Thyroid gland (tissue), 4 donors: ENCODE data around the gene EP400. TPM values are rescaled to one million over a fixed set of nuclear protein-coding genes. Genes with fewer than 3 reads are reported as not detected.

Source experiments
- DNase-seq, 2 donors: peaks; one replicate each; pipeline ENCODE4 v3.0.0-alpha.2; 2019
- H3K27ac ChIP-seq, 3 donors: fragments of 200-600 bp; sonication (generic); 1 replicate in 2 of 3; 2 replicates in 1 of 3; pipeline ENCODE4 v1.5.1; 2016 to 2019; ENCODE audit warnings: mild to moderate bottlenecking in 1 of 3, moderate library complexity in 1 of 3
- H3K27me3 ChIP-seq: fragments of 200-600 bp; sonication (generic); one replicate; pipeline ENCODE4 v1.5.1; 2019
- H3K36me3 ChIP-seq, 2 donors: fragments of 200-600 bp; sonication (generic); one replicate each; pipeline ENCODE4 v1.5.1; 2016 to 2019
- H3K4me1 ChIP-seq, 2 donors: fragments of 200-600 bp; sonication (generic); one replicate each; pipeline ENCODE4 v1.5.1; 2017 to 2019
- H3K4me3 ChIP-seq, 3 donors: fragments of 200-600 bp; sonication (generic); replicated peaks in 1 of 3; 1 replicate in 2 of 3; 2 replicates in 1 of 3; pipeline ENCODE4 v1.5.1; 2016; ENCODE audit warnings: mild to moderate bottlenecking in 1 of 3
- H3K9me3 ChIP-seq: fragments of 200-600 bp; sonication (generic); one replicate; pipeline ENCODE4 v1.5.1; 2017
- POLR2A ChIP-seq, 2 donors: fragments of 450-650 bp; IDR thresholded peaks; one replicate each; pipeline ENCODE4 v1.6.1; 2017; ENCODE audit warnings: antibody characterized with exemption in 2 of 2, mild to moderate bottlenecking in 2 of 2, moderate library complexity in 1 of 2
- WGBS, 2 donors: methylation state at CpG; one replicate each; pipeline ENCODE4 v1.1.5; 2017; 5-methylcytosine and 5-hydroxymethylcytosine counted together
- intact Hi-C: fragments of 100-400 bp; cut with DNase I; formaldehyde crosslinking; loops from one replicate; pipeline ENCODE4 v1.15.1; 2023
- total RNA-seq, 4 donors: library from RNA; depleted of rRNA; stranded (reverse); fragments of >200 nt; gene quantifications; one replicate each; pipeline ENCODE4 v1.2.3, GENCODE V29; 2016
- TF ChIP-seq, protein P1 (sequence below), 6 experiments: fragments of 200-600 bp in 3 of 6; fragments of 450-650 bp in 3 of 6; sonication (generic) in 3 of 6; IDR thresholded peaks; one replicate each; pipeline ENCODE4 v1.5.1; 2016 to 2019; ENCODE audit warnings: antibody characterized with exemption in 6 of 6, mild to moderate bottlenecking in 2 of 6, inconsistent platforms in 1 of 6, moderate library complexity in 1 of 6

The EP400 gene
- total RNA-seq, 4 donors from 2014 or later: 22.1 to 51.8 (median 25.4) TPM

GRCh38 chr12:131933387-131933786 lies 16.4 kb upstream of the EP400 start:
- TF ChIP-seq, protein P1, sequence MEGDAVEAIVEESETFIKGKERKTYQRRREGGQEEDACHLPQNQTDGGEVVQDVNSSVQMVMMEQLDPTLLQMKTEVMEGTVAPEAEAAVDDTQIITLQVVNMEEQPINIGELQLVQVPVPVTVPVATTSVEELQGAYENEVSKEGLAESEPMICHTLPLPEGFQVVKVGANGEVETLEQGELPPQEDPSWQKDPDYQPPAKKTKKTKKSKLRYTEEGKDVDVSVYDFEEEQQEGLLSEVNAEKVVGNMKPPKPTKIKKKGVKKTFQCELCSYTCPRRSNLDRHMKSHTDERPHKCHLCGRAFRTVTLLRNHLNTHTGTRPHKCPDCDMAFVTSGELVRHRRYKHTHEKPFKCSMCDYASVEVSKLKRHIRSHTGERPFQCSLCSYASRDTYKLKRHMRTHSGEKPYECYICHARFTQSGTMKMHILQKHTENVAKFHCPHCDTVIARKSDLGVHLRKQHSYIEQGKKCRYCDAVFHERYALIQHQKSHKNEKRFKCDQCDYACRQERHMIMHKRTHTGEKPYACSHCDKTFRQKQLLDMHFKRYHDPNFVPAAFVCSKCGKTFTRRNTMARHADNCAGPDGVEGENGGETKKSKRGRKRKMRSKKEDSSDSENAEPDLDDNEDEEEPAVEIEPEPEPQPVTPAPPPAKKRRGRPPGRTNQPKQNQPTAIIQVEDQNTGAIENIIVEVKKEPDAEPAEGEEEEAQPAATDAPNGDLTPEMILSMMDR (IDR thresholded peaks at IDR 0.05): no peak
- no peak for TF ChIP-seq POLR2A (IDR thresholded peaks at IDR 0.05)
- Histone ChIP-seq H3K9me3 (no peaks in the 10 kb centered on the region), H3K4me3 (no peak overlapping the region), H3K36me3 (peaks cover 23 to 27% of the 10 kb centered on the region in 2 donors), H3K27me3 (no peaks in the 10 kb centered on the region), H3K4me1 (peaks cover 7 to 8% of the 10 kb centered on the region in 2 donors), H3K27ac (no peak overlapping the region)
- intact Hi-C loops: no loop called here
- WGBS, 2 donors: 94 to 96% methylated on average over 8 of the region's 8 CpGs
- DNase-seq: no peak

- H3K9me3 ChIP-seq: no peaks in the 10 kb centered on the region
- DNase-seq: no peak
- no peak overlapping the region for H3K27ac ChIP-seq
- intact Hi-C loops: no loop called here
- TF ChIP-seq POLR2A (IDR thresholded peaks at IDR 0.05): no peak
- TF ChIP-seq, protein P1 (IDR thresholded peaks at IDR 0.05): no peak
- 93 to 95% methylated on average over 11 of the region's 11 CpGs for WGBS, 2 donors
- H3K4me3 ChIP-seq: no peak overlapping the region
- peaks cover 5 to 7% of the 10 kb centered on the region in 2 donors for H3K4me1 ChIP-seq
- peaks cover 23 to 27% of the 10 kb centered on the region in 2 donors for H3K36me3 ChIP-seq
- no peaks in the 10 kb centered on the region for H3K27me3 ChIP-seq
Observed at GRCh38 chr12:131934535-131934934, 15.2 kb upstream of the EP400 start.

DNA sequence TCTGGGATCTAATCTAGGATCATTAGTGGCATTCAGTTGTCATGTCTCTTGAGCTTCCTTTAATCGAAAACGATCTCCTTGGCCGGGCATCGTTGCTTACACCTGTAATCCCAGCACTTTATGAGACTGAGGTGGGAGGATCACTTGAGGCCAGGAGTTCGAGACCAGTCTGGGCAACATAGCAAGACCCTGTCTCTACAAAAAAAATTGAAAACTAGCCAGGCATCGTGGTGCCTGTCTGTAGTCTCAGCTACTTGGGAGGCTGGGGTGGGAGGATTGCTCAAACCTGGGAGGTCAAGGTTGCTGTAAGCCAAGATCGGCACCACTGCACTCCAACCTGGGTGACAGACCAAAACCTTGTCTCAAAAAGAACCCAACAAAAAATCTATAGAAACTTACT lies 11.7 kb upstream of the EP400 start:
- no peaks in the 10 kb centered on the region for H3K27me3 ChIP-seq
- no peak overlapping the region for H3K4me3 ChIP-seq
- no peak for DNase-seq
- no peaks in the 10 kb centered on the region for H3K9me3 ChIP-seq
- peaks cover 13 to 20% of the 10 kb centered on the region in 2 donors for H3K36me3 ChIP-seq
- TF ChIP-seq, protein P1 (IDR thresholded peaks at IDR 0.05): no peak
- TF ChIP-seq POLR2A (IDR thresholded peaks at IDR 0.05): no peak
- no peak overlapping the region for H3K27ac ChIP-seq
- intact Hi-C loops: no loop called here
- 81 to 89% methylated on average over 7 of the region's 7 CpGs for WGBS, 2 donors
- peaks cover 0 to 5% of the 10 kb centered on the region in 2 donors for H3K4me1 ChIP-seq

- 93 to 95% methylated on average over 16 of the region's 16 CpGs for WGBS, 2 donors
- intact Hi-C loops: no loop called here
- Histone ChIP-seq H3K4me1 (peaks cover 0 to 5% of the 10 kb centered on the region in 2 donors), H3K4me3 (no peak overlapping the region), H3K27ac (no peak overlapping the region), H3K27me3 (no peaks in the 10 kb centered on the region), H3K9me3 (no peaks in the 10 kb centered on the region), H3K36me3 (peaks cover 8 to 16% of the 10 kb centered on the region in 2 donors)
- TF ChIP-seq, protein P1 (IDR thresholded peaks at IDR 0.05): no peak
- no peak for TF ChIP-seq POLR2A (IDR thresholded peaks at IDR 0.05)
- no peak for DNase-seq
Observed at GRCh38 chr12:131939007-131939406, 10.7 kb upstream of the EP400 start.

DNA sequence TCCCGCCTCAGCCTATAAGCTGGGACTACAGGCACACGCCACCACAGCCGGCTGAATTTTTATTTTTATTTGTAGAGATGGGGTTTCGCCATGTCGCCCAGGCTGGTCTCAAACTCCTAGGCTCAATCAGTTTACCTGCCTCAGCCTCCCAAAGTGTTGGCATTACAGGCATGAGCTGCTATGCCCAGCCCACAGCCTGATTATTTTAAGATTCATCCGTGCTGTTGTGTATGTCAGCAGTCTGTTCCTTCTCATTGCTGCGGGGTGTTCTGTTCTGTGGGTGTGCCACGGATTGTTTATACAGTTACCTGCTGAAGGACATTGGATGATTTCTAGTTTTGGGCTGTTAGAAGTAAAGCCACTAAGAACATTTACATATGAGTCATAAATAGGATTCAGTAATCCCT lies 9.6 kb upstream of the EP400 start:
- DNase-seq: no peak
- Histone ChIP-seq H3K9me3 (no peaks in the 10 kb centered on the region), H3K27ac (no peak overlapping the region), H3K27me3 (no peaks in the 10 kb centered on the region), H3K36me3 (peaks cover 0 to 9% of the 10 kb centered on the region in 2 donors), H3K4me1 (peaks cover 0 to 5% of the 10 kb centered on the region in 2 donors), H3K4me3 (no peak overlapping the region)
- WGBS, 2 donors: 89 to 90% methylated on average over 8 of the region's 8 CpGs
- intact Hi-C loops: no loop called here
- TF ChIP-seq POLR2A (IDR thresholded peaks at IDR 0.05): no peak
- TF ChIP-seq, protein P1 (IDR thresholded peaks at IDR 0.05): no peak
